Natural killer cell (primary cell): ENCODE measurements around the gene BCL7A. TPM values are rescaled to one million over a fixed set of nuclear protein-coding genes. Genes with fewer than 3 reads are reported as not detected.

Source experiments
- ATAC-seq, 3 donors: fragments of 150-1000 bp in 2 of 3; fragments of 200-7000 bp in 1 of 3; cut with Tn5 transposase; 1 replicate in 1 of 3; 2 replicates in 2 of 3; pipeline ENCODE4 v1.10.0; 2021; ENCODE audit warnings: mild to moderate bottlenecking in 2 of 3, moderate library complexity in 2 of 3
- DNase-seq, 2 donors: peaks; one replicate each; pipeline versions ENCODE4 v3.0.0 to v3.0.0-alpha.2; 2013 to 2021; ENCODE audit warnings: mixed read lengths in 1 of 2
- H3K27ac ChIP-seq: one replicate; pipeline ENCODE4 v1.5.1; 2013; ENCODE audit warnings: mild to moderate bottlenecking, low read length
- H3K27me3 ChIP-seq: one replicate; pipeline ENCODE4 v1.6.1; 2013; ENCODE audit warnings: low read length; ENCODE audit not compliant: control insufficient read depth, insufficient read depth
- H3K36me3 ChIP-seq: one replicate; pipeline ENCODE4 v1.6.1; 2013; ENCODE audit warnings: low read length; ENCODE audit not compliant: control insufficient read depth, insufficient read depth
- H3K4me1 ChIP-seq: one replicate; pipeline ENCODE4 v1.6.1; 2013; ENCODE audit warnings: low read length; ENCODE audit not compliant: control insufficient read depth, insufficient read depth
- H3K4me3 ChIP-seq: one replicate; pipeline ENCODE4 v1.5.1; 2013; ENCODE audit warnings: low read length
- H3K9me3 ChIP-seq: one replicate; pipeline ENCODE4 v1.6.1; 2013; ENCODE audit warnings: low read length; ENCODE audit not compliant: control insufficient read depth, insufficient read depth
- H3K27ac Mint-ChIP-seq, 2 donors: one replicate each; pipeline ENCODE4 v1.8.0; 2022; ENCODE audit warnings: mild to moderate bottlenecking in 2 of 2, mixed read lengths in 2 of 2, moderate library complexity in 1 of 2
- H3K27me3 Mint-ChIP-seq, 2 donors: one replicate each; pipeline ENCODE4 v1.8.0; 2022; ENCODE audit warnings: low read depth in 2 of 2, mixed read lengths in 2 of 2
- H3K36me3 Mint-ChIP-seq: one replicate; pipeline ENCODE4 v1.8.0; 2022; ENCODE audit warnings: mixed read lengths
- H3K4me1 Mint-ChIP-seq, 2 donors: one replicate each; pipeline ENCODE4 v1.8.0; 2022; ENCODE audit warnings: mixed read lengths in 2 of 2
- H3K4me3 Mint-ChIP-seq: one replicate; pipeline ENCODE4 v1.8.0; 2022; ENCODE audit warnings: mild to moderate bottlenecking, moderate library complexity, mixed read lengths
- H3K9me3 Mint-ChIP-seq, 2 donors: one replicate each; pipeline ENCODE4 v1.8.0; 2022; ENCODE audit warnings: mixed read lengths in 2 of 2
- WGBS: methylation state at CpG from one replicate; pipeline ENCODE4 v1.1.7; 2013; ENCODE audit warnings: missing lambda C conversion rate; ENCODE audit not compliant: insufficient coverage; 5-methylcytosine and 5-hydroxymethylcytosine counted together
- intact Hi-C: fragments of 100-400 bp; cut with micrococcal nuclease; formaldehyde crosslinking; loops from one replicate; pipeline ENCODE4 v1.14.2; 2022
- total RNA-seq, 4 donors: library from RNA; stranded (reverse); fragments of 120-200 nt in 1 of 4; gene quantifications; one replicate each; pipeline versions ENCODE4 v1.2.3 to v1.2.4, GENCODE V29; 2013 to 2022
- TF ChIP-seq, protein P1 (sequence below): fragments of 200-600 bp; IDR thresholded peaks from one replicate; pipeline ENCODE4 v1.8.0; 2022; ENCODE audit warnings: antibody characterized with exemption

The BCL7A gene
- total RNA-seq, 3 donors from 2014 or later (not counting 1 experiment from before 2014, with no cell fraction given): 0.85 to 1.1 (median 0.96) TPM

DNA sequence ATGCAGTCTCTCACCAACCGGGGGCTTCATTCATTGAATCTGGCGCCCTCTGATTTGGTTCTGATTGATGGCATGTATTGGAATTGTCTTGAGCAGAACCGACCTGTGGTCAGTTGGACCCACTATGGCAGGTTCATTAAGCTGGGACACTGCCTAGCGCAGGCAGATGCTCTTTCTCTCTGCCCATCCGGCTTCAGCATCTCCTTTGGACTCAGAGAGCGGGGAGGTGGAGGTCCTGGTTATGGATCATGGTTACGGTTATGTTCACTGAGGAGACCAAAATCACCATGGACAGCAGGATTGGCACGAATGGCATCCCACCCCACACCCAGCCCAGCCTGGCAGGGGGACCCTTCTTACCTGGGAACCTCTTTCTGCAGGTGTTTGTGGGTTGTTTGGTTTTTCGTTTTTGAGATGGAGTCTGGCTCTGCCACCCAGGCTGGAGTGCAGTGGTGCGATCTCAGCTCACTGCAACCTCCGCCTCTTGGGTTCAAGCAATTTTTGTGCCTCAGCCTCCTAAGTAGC, 16.4 kb upstream of the BCL7A start:
- Histone ChIP-seq H3K27ac (peak overlapping the region; percentile 22), H3K27me3 (peaks cover 4% of the 10 kb centered on the region), H3K4me1 (peaks cover 37% of the 10 kb centered on the region), H3K9me3 (no peaks in the 10 kb centered on the region), H3K4me3 (no peak overlapping the region), H3K36me3 (no peaks in the 10 kb centered on the region)
- Mint-ChIP-seq H3K4me1 (peaks cover 10 to 12% of the 10 kb centered on the region in 2 donors), H3K27ac (no peak overlapping the region), H3K9me3 (no peaks in the 10 kb centered on the region), H3K27me3 (peaks cover 22 to 25% of the 10 kb centered on the region in 2 donors), H3K4me3 (no peak overlapping the region), H3K36me3 (no peaks in the 10 kb centered on the region)
- no peak for DNase-seq
- intact Hi-C loops: no loop called here
- ATAC-seq: no peak
- WGBS: 70% methylated on average over 8 of the region's 11 CpGs
- TF ChIP-seq, protein P1, sequence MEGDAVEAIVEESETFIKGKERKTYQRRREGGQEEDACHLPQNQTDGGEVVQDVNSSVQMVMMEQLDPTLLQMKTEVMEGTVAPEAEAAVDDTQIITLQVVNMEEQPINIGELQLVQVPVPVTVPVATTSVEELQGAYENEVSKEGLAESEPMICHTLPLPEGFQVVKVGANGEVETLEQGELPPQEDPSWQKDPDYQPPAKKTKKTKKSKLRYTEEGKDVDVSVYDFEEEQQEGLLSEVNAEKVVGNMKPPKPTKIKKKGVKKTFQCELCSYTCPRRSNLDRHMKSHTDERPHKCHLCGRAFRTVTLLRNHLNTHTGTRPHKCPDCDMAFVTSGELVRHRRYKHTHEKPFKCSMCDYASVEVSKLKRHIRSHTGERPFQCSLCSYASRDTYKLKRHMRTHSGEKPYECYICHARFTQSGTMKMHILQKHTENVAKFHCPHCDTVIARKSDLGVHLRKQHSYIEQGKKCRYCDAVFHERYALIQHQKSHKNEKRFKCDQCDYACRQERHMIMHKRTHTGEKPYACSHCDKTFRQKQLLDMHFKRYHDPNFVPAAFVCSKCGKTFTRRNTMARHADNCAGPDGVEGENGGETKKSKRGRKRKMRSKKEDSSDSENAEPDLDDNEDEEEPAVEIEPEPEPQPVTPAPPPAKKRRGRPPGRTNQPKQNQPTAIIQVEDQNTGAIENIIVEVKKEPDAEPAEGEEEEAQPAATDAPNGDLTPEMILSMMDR: no peak

DNA sequence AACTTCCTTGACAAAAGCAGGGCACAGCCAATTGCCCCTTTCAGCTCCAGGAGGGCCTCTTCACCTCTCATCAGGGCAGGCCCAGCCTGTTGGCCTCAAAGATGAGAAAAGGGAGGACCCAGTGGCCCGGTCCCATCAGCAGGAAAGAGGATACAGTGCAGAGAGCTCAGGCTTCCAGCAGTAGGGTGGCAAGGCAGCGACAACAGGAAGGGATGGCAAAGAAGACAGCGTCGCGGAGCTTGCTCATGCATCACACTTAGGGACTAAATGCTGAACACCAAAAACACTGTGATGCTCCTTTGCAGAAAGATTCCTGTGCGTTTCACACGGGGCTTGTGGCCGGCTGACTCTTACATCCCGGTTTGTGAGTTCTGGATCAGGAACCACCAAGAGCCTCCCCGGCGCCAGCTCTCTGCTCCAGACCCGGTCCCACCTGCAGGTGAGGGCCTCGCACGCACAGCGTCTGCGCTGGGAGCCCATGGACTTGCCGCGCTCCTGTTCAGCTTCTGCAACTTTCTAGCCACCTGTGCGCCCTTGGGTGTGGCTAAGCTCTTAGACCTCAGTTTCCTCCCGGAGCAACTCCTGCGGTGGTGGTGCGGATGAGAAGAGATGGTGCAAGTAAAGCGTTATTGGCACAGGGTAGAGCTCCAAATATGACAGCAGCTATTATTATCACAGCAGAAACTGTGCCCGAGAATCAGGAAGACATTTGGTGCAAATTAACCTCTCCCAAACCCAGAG, 15.3 kb upstream of the BCL7A start:
- H3K27me3 ChIP-seq: peaks cover 4% of the 10 kb centered on the region
- H3K9me3 Mint-ChIP-seq: no peaks in the 10 kb centered on the region
- peaks cover 24 to 25% of the 10 kb centered on the region in 2 donors for H3K27me3 Mint-ChIP-seq
- H3K4me1 Mint-ChIP-seq: peaks cover 10 to 12% of the 10 kb centered on the region in 2 donors
- H3K36me3 ChIP-seq: no peaks in the 10 kb centered on the region
- ATAC-seq (no peak), DNase-seq (peak in 1 of 2 donors; percentile 44)
- no peak overlapping the region for H3K27ac Mint-ChIP-seq
- H3K4me1 ChIP-seq: peaks cover 37% of the 10 kb centered on the region
- H3K9me3 ChIP-seq: no peaks in the 10 kb centered on the region
- H3K4me3 ChIP-seq: no peak overlapping the region
- TF ChIP-seq, protein P1: no peak
- H3K36me3 Mint-ChIP-seq: no peaks in the 10 kb centered on the region
- H3K4me3 Mint-ChIP-seq: no peak overlapping the region
- 49% methylated on average over 24 of the region's 24 CpGs for WGBS
- no peak overlapping the region for H3K27ac ChIP-seq
- intact Hi-C loops: no loop called here

DNA sequence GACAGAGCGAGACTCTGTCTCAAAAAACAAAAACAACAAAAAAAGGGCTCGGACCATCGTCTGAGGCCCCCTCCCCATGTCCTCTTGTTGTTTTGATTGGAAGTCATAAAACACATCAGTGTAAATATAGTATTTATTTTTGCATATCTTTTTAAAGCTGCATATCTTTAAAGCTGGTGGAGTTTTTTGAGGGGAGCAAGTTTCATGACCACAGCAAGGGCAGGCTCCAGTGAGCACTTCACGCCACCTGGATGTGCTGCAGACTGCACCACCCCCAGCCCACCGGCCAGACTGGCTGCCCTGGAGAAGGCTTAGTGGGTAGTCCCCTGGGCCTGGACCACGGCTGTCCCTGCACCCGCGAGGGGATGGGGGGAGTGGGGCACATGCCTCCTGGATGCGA, 11.9 kb upstream of the BCL7A start:
- Mint-ChIP-seq H3K4me3 (no peak overlapping the region), H3K36me3 (no peaks in the 10 kb centered on the region), H3K4me1 (peaks cover under 1% of the 10 kb centered on the region in 2 donors), H3K27me3 (peaks cover 14 to 16% of the 10 kb centered on the region in 2 donors), H3K9me3 (no peaks in the 10 kb centered on the region), H3K27ac (no peak overlapping the region)
- intact Hi-C loops: no loop called here
- H3K9me3 ChIP-seq: no peaks in the 10 kb centered on the region
- no peak for DNase-seq
- H3K27ac ChIP-seq: no peak overlapping the region
- no peaks in the 10 kb centered on the region for H3K27me3 ChIP-seq
- TF ChIP-seq, protein P1: no peak
- no peak overlapping the region for H3K4me3 ChIP-seq
- no peaks in the 10 kb centered on the region for H3K36me3 ChIP-seq
- ATAC-seq: no peak
- H3K4me1 ChIP-seq: peaks cover 27% of the 10 kb centered on the region
- WGBS: 66% methylated on average over 8 of the region's 9 CpGs
